Head of caudate nucleus (tissue), 42 donors: Measurements from ENCODE around the gene POU5F2.

Source experiments
- DNase-seq, 42 donors: peaks; one replicate each; pipeline versions ENCODE4 v3.0.0 to v3.0.0-alpha.2; 2020 to 2021; ENCODE audit warnings: mixed read lengths in 7 of 42
- intact Hi-C: fragments of 100-400 bp; cut with DNase I; formaldehyde crosslinking; loops from one replicate; pipeline ENCODE4 v1.15.0; 2022

The POU5F2 gene

DNA sequence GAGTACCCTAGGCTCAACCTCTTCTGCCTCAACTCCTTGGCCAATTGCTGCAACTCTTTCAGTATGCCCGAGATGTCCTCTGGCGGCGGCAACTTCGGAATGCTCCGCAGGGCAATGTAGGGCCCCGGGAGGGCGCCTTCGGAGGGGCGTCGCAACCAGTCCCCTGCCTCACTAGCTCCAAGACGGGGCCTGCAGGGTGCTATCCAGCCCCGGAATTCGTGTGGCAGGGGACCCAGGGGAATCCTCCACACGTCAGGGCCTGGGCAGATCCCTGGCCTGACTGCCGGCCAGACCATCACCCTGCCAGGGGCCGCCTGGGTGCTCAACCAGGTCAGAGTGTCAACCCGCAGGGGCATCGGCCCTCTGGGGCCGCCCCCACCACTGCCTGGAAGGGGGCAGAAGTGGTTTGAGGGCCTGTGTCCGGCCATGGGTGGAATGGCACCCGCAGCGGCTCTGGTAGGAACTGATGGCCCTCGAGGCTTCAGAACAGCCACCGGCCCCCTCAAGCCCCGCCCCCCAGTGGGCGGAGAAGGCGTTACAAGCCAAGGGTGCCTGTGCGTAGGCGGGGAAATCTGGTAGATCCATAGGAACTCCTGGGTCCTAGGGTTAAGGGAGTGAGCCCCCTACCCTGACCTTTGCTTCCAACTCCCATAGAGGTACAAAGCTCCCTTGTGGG is at the start of gene POU5F2:
TSS of gene POU5F2 (minus strand) at position 465 of the 676 bp plus-strand sequence. CDS start at position 428, 37 bp downstream.
- DNase-seq, result peak in 1 of 42 donors; percentile 21
- intact Hi-C loops, result no loop called here

DNA sequence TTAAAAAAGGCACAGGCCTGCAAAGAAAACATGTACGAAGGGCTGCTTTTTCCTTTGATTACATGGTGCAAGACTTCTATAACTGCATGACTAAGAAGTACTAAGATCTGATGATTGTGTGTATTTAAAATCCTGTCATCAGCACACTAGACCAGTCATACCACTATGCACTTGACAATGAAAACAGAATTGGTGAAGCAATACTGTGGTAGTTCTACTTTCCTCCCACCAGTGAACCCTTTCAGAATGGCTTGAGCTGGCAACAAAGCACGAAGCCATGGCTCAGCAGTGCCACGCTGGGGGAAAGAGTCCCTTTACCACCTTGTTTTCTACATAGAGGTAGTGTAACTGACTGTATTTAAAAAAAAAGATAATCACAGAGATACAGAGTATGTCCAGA is 49.0 kb upstream of the POU5F2 start:
- no peak for DNase-seq
- intact Hi-C loops, result no loop called here

GRCh38 chr5:93789173-93790067 is 48.0 kb upstream of the POU5F2 start:
- intact Hi-C loops, result no loop called here
- DNase-seq, result no peak

GRCh38 chr5:93787598-93787997 is 46.2 kb upstream of the POU5F2 start:
- intact Hi-C loops, result no loop called here
- no peak for DNase-seq

DNA sequence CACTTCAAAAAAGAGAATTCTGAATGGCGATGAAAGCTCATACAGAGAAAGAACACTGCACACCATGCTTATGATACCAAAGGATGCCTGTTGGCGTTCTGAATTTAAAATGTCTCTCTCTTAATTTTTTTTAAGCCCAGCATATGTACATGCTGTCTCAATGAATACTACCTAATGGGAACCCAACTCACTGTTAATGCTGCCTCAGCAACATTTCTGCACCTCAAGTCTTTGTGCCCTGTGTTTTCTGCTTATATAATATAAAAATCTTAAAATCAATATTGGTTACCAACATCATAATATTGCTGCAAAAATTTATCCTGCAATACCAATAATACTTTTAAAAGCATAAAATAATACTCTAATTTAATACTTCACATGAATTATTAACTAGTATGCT is 44.1 kb upstream of the POU5F2 start:
- no peak for DNase-seq
- intact Hi-C loops, result no loop called here

- intact Hi-C loops, result no loop called here
- no peak for DNase-seq
Measured at GRCh38 chr5:93782978-93783377, 41.6 kb upstream of the POU5F2 start.

- intact Hi-C loops, result no loop called here
- no peak for DNase-seq
Measured at GRCh38 chr5:93777620-93778019, 36.2 kb upstream of the POU5F2 start.

GRCh38 chr5:93756372-93756771 is 15.0 kb upstream of the POU5F2 start:
- intact Hi-C loops, result no loop called here
- no peak for DNase-seq

DNA sequence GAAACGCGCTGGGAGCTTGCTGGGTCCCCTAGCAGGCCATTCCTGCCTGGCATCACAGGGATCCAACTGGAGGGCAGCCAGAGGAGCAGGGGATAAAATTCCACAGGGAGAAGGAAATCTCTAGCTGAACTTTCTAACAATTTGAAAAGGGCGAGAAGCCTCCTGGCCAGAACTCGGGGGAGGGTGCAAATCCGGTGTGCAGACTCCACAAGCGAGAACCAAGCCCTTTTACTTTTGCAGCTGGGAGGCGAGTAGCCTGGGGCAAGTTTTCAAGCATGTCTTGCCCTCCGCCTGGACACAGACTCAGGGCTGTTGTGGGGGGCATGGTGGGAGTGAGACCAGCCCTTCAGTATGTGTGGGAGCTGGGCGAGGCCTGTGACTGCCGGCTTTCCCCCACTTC is 14.3 kb upstream of the POU5F2 start:
- peak in 1 of 42 donors; percentile 7 for DNase-seq
- intact Hi-C loops, result no loop called here

DNA sequence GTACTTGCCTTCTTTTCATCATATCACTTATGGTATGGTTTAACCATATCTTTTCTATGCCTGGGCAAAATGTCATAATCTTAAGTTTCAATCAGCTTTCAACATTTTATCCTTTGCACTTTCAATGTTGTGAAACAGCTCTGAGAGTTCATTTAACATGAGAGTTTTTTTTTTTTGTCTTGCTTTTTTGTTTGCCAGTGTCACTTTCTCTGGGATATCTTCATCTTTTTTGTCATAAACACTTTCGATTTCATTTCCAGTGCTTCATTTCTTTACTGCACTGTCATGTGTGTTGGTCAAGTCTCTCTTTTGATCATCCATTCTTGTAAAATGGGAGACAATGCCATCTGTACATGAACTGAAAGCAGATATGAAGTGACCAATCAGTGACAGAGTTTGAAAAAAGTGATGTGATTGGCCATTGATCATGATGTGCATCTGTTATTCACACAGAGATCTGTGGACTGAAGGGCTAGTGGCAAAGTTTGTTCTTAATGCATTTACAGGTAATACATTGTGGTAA is 7.5 kb upstream of the POU5F2 start:
- intact Hi-C loops, result no loop called here
- no peak for DNase-seq

DNA sequence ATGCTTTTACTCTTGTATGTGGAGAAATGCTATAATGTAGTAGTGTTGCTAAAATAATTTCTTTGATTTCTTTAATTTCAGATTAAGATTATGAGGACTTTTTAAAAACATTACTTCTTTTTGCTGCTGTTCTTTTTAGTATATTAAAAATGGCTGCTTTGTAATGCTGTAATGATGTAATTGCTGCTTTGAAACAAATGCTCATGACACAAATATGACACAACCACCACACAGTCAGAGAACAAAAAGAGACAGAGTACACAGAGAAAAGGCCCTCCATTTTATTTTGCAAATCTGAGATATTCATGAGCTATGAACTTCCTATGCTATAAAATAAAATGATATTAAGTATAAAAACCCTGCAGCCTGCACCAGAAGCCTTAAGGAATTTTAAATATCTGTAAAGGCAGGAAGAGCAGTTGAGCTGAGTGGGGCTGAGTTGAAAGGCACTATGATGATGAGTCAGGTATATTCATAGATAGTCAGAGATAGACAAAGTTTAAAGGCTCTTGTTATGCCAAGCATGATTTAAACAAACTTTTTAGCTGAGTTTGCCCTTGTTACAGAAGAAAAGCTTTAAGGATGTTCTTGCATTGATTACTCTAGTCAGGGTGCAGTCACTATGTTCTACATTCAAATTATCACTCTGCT is 5.1 kb upstream of the POU5F2 start:
- DNase-seq, result no peak
- intact Hi-C loops, result no loop called here

- intact Hi-C loops, result no loop called here
- DNase-seq, result no peak
Measured at GRCh38 chr5:93736284-93736683, 5.1 kb downstream of the POU5F2 start.

- intact Hi-C loops, result no loop called here
- no peak for DNase-seq
Measured at GRCh38 chr5:93735378-93735777, 6.0 kb downstream of the POU5F2 start.

DNA sequence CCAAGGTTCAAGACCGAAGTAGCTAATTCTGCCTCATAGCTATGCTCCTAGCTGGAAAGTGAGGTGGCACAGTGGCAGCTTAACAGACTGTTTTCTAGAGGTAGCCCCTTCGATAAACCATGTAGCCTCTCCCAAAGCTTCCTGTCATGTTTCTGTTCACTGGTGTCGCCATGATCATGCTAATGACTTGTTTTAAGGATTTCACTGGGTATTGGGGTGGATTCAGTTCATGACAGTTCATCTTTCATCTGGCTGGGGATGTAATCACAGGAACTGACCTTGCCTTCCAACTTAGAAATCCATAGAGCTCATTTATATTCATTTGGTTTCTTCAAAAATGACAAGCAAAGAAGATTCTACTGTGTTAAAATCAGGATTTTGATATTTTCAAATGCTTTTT is 9.4 kb downstream of the POU5F2 start:
- DNase-seq, result no peak
- intact Hi-C loops, result no loop called here

GRCh38 chr5:93726595-93726994 is 14.8 kb downstream of the POU5F2 start:
- DNase-seq, result no peak
- intact Hi-C loops, result no loop called here

GRCh38 chr5:93724791-93725190 is 16.6 kb downstream of the POU5F2 start:
- no peak for DNase-seq
- intact Hi-C loops, result no loop called here

DNA sequence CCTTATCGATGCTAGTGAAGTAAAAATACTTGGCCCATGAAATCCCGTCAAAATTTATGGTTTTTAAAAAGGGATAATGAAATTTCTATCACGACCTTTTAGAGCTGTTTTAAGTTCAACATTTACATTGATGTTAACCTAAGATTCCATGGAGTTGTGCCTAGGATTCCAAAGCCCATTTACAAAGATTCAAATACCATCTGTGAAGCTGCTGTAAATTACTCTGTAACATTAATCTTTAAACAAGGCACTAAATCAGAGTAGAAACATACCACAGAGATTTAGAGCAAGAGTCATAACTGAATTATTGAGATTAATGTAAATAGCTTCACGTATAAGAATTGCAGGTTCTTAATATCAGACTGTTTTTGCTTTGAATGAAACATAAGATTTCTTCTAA is 17.7 kb downstream of the POU5F2 start:
- intact Hi-C loops, result no loop called here

GRCh38 chr5:93723005-93723404 is 18.4 kb downstream of the POU5F2 start:
- DNase-seq, result no peak
- intact Hi-C loops, result no loop called here

More for the DNA sequence above, 17.7 kb downstream of the POU5F2 start:
- DNase-seq, result no peak

- no peak for DNase-seq
- intact Hi-C loops, result no loop called here
Measured at GRCh38 chr5:93722588-93722987, 18.8 kb downstream of the POU5F2 start.

- no peak for DNase-seq
- intact Hi-C loops, result no loop called here
Measured at GRCh38 chr5:93721511-93721910, 19.9 kb downstream of the POU5F2 start.
